ENCODE measurements around the gene OAS2.

The OAS2 gene

DNA sequence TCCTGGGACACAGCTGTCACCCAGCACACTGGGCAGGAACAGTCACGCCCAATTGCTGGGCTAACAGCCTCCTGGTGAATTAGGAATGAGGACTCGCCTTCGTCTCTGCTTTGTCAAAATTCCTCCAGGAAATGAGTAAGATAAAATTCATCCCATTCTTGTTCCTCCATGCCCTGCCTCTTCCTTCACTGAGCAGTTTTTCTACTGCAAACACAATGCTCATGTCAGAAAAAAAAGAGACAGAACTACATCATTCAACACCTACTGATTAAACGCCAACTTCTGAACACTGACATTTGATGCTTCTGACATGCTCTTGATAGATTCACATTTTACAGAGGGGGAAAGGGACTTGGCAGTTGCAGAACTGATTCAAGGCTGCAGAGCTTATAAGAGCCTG is 40.7 kb downstream of the OAS2 start:
- no peak for DNase-seq (ENCODE audit: low spot score)

DNA sequence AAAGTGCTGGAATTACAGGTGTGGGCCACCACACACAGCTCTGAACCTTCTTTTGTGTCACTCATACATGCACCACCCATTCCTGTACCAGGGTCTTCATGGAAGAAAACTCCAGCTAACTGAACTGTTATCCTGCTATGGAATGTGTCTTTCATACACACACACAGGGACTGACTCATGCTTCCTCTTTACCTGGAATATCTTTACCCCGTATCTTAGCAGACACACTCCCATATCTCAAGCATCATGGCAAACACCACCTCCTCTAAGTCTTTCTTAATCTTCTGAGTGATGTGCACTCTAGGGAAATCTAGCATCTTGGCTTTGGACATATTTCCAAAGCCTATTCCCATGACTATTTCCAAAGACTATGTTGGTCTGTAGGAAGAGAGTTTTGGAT is 43.2 kb downstream of the OAS2 start:
- DNase-seq (ENCODE audit: low spot score): no peak

DNA sequence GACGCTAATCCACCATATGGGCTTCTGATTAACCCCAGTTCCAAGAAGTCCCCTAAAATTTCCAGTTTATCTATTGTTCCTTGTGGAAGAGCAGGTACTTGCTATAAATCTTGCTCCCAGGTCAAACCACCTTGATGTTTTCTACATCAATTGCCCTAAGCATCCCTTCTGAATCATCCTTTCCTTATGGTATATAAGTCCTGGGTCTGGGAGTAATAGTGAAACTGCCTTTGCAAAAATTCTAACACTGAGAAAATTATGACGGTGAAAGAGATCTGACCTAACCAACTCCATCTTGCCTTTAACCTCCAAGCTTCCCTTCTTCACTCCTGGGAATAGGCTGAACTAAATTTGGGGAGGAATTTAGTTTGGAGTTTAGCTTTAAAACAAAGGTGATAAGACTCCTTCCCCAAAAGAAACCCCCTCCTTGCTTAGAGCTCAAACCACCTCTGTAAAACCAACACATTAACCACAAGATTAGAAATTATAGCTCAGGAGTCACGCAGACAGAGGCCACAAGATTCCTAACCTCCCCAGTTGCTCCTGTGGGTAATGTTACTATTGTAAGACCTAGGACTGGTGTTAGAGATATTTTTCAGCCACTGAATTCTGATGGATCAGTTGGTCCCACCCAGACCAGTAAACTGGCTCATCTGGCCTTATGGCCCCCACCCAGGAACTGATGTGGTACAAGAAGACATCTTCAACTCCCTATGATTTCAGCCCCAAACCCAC is 44.4 kb downstream of the OAS2 start:
- no peak for DNase-seq (ENCODE audit: low spot score)

DNA sequence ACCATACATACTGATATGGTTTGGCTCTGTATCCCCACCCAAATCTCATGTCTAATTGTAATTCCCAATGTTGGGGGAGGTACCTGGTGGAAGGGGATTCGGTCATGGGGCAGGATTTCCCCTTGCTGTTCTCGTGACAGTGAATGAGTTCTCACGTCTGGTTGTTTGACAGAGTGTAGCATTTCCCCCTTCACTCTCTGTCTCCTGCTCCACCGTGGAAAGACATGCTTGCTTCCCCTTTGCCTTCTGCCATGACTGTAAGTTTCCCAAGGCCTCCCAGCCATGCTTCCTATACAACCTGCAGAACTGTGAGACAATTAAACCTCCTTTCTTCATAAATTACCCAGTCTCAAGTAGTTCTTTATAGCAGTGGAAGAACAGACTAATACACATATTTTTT is 49.4 kb downstream of the OAS2 start:
- DNase-seq (ENCODE audit: low spot score): no peak

DNA sequence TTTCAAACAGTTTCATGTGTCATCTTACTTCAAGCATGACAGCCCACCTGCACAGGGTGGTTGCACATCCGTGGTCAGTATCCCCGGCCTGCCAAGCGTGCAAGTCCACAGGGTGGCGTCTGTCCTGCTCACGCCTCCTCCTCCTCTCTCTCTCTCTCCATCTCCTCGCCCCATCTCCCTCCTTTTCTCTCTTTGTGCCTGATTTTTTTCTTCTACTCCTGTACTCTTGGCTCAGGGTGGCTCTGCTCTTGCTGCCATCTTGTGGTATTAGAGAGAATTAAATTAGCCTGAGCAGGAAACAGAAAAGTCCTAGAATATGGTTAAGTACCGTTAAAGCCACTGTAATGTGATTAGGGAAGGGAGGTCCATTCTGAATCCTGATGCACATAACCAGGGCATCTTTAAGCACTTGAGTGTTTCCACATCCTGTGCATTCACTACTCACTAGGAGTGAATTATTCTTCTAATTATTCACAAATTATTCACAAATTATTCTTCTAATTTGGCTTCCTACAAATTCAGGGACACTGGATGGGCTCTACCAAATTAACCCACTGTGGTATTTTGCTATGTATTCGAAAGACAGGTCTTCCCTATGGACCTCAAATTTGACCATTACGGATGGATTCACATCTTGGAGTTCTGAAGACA is 52.7 kb downstream of the OAS2 start:
- DNase-seq (ENCODE audit: low spot score): peak; percentile 71

DNA sequence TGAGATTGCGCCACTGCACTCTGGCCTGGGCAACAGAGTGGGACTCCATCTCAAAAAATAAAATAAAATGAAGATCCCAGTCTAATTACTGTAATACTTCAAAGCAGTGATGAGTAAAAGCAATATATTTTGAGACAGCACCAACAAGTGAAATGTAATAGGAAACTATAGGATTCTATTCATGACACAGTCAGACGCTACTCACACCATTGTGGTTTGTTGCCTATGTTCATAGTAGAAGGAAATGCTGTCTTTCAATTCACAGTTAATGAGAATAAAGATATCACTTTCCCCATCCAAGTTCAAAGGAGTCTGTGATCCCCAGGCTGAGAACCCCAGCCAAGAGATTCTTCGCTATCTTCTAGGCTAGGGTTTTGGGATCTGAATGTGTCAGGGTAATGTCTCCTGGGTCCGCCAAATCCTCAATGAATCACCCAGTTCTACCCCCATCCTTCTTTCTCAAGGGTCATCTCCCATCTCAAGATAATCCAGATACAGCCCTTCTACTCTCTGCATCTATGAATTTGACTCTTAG is 61.7 kb downstream of the OAS2 start:
- DNase-seq (ENCODE audit: low spot score): no peak

DNA sequence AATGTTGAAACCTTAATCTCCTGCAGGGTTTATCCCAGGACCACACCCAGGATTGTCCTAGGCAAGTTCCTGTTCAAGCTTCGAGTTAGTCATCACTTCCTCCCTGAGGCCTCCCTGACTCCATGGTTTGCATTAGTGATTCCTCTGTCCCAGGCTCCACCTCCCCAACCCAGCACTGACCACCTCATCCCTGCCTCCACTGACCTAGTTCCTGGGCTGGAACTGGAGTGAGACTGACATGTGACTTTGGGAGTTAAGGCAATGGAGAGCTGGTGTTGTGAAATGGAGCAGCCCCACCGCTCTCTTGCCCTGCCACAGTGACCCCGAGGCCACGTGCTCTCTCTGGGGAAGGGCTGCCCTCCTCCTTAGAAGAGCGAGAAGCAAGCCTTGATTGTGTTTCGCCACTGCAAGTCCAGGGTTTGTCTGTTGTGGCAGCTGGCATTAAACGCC is 62.4 kb downstream of the OAS2 start:
- no peak for DNase-seq (ENCODE audit: low spot score)

DNA sequence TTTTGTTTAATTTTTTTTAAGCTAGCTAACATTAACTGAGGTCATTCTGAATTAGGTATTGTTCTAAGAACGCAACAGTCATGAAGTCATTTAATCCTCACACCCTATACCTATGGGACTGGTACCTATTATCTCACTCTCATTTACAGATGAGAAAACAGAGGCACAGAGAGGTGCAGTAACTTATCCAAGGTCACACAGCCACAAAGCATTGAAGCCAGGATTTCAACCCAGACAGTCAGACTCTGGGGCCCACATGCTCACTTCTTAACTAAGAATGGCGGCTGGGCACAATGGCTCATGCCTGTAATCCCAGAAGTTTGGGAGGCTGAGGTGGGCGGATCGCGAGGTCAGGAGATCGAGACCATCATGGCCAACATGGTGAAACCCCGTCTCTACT is 63.2 kb downstream of the OAS2 start:
- no peak for DNase-seq (ENCODE audit: low spot score)

DNA sequence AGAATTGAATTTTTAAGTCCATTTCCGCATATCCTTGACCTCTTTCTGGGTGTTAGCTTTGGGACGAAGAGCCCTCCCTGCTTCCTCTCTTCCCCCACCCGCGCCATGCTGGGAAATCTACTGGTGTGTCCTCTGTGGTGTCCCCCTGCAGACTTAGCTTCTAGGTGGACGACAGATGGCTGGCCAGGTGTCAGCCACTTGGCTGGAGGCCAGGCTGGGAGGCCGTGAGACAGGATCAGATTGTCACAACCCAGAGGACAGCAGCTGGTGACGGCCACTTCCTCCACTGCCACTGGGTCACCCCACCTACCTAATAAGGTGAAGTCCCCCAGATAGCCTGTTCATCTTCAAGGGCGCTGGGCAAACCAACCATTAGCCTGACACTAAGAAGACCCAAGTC is 64.9 kb downstream of the OAS2 start:
- DNase-seq (ENCODE audit: low spot score): no peak

DNA sequence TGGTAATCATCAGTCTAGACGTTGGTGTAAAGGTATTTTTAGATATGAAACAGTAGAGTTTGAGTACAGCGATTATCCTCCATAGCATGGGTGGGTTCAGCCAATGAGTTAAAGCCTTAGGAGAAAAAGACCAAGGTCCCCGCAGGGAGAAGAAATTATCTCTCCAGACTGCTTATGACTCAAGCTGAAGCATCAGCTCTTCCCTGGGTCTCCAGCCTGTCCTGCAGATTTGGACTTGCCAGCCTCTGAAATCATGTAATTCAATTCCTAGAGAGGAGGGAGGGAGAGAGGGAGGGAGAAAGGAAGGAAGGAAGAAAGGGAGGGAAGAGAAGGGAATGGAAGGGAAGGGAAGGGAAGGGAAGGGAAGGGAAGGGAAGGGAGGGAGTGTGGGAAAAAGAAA is 66.2 kb downstream of the OAS2 start:
- DNase-seq (ENCODE audit: low spot score): no peak

DNA sequence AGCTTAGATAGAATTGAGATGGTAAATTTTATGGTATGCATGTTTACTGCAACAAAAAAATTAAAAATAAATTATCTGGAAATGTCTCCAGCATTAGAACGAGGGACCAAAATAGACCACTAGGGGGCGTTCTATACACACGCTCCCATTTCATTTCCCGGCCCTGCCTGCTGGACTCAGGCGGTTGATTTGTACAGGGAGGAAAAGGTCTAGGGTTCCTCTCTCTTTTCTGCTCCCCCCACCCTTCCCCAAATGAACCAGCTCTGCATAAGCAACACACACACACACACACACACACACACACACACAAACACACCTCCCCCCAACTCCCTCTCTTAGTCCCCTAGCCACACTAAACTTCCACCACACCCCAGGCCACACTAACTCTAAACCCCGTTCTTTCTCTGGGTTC is 70.4 kb downstream of the OAS2 start:
- peak; percentile 83 for DNase-seq (ENCODE audit: low spot score)

DNA sequence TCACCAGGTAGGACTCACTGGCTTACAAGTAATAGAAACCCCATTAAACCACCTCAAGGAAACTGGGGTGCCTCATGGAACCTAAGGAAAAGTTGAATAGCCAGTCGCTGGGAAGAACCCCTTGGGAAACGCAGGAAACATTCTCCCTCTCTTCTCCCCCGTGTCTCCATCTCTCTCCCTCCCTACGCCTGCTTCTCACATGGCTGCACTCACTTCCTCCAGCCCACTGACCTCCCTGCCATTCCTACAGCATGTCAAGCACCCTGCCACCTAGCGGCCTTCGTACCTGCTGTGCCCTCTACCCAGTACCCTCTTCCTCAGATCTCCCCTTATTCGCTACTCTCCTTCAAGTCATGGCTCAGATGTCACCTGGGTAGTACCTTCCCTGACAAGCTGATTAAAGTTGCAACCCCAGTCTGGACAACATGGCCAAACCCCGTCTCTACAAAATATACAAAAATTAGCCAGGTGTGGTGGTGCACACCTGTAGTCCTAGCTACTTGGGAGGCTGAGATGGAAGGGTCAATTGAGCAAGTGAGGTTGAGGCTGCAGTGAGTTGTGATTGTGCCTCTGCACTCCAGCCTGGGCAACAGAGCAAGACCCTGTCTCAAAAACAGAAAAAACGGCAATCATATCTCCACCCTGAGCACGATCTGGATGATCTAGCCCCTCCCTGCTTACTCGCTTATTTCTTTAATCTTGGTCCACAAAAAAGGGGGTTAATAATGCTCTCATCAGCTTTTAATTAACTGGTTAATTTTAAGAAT is 71.8 kb downstream of the OAS2 start:
- DNase-seq (ENCODE audit: low spot score): no peak

DNA sequence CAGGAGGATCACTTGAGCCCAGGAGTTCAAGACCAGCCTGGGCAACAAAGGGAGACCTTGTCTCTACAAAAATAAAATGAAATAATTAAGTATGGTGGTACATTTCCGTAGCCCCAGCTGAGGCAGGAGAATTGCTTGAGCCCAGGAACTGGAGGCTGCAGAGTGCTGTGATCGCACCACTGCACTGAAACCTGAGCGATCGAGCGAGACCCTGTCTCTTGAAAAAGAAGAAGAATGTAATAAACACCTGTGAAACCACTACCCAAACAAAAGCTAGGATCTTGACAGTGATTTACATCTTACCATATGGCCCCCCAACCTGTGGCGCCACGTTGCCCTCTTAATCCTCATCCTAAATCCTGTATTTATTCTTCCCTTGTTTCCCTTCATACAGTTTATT is 72.5 kb downstream of the OAS2 start:
- DNase-seq (ENCODE audit: low spot score): no peak

DNA sequence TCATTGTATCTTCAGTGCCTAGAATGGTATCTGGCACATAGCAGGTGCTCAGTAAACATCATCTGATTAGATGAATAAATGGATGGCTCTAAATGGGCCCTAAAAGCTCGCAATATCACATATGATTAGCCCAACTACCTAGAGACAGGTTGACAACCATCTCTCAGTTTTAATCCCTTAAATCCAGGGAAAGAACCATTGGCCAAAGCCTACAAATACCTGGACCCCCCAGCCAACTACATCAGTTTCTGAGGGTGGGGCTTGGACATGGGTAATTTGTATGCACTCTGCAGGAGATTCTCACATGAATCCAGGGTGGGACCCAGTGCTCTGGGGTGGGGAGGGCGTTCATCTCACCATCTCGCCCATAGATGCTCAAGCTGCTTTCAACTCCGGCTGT is 73.4 kb downstream of the OAS2 start:
- DNase-seq (ENCODE audit: low spot score): no peak

DNA sequence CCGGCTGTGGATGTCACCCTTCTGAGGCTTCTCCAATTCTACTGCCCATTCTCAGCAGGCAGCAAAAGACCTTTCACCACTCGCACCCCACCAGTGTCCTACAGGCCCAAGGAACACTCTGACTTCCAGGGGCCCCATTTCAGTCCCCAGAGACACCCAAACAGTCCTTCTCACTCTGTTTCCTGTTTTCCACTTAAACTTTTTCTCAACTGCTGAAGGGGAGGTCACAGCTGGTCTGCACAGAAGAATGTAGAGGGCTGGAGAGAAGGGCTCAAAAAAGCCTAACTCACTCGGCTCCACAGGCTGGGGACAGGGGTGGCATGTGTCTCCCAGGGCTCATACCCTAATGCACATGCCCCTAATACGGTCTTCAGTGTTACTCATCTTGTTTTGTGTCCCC is 74.0 kb downstream of the OAS2 start:
- no peak for DNase-seq (ENCODE audit: low spot score)

DNA sequence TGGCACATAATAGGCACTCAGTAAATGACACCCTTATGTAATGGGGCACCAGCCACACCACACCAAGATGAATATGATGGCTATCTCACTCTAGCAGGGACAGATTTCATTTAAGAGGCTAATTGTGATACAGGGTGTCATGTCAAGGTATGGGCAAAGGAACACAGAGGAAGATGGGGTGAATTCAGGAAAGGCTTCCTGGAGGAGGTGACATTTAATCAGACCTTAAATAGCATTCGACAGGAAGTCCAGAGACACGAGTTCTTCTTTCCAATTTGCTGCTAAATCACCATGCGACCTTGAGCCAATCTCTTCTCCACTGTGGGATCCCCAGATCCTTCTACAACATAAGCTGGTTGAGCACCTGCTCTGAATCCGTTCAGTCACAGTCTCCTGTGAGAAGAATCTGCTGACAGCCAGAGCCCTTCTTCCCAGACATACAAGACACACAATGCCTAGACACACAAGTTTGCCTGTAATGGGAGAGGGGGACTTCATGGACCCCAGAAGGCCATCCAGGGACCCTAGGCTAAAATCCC is 76.7 kb downstream of the OAS2 start:
- no peak for DNase-seq (ENCODE audit: low spot score)

DNA sequence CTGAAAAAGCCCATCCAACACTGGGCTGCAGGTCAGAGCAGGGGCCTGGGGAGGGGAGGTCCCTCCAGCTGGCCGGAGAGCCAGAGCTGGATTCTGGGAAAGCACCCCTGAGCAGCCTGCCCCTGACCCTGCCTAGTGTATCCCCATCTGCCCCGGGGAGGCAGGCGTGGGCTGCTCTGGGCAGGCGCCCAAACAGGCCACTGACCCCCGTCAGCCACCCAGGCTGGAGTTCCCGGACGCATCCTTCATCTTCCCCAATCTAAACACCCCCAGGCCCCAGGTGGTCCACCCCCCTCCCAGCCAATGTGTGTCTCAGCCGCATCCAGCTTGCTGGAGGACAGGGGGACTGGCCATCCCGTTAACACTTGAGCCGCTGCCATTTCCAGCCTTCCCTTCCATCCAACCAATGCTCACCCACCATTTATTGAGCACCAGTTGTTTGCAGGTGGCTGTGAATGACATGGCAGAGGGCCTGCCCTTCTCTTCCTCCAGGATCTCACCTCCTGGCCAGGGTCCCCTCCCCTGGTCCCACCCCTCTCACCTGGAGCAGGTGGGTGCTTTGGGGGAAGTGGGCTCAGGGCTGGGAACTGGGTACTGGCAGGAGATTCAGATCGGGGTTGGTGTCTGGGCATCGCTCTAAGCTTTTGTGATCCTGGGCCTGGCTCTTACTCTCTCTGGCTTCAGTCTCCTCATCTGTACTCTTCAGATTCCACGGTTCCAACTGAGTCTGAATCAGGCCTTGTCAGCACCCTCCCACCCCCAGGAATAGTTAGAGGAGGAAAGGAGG is 77.5 kb downstream of the OAS2 start:
- no peak for DNase-seq (ENCODE audit: low spot score)

DNA sequence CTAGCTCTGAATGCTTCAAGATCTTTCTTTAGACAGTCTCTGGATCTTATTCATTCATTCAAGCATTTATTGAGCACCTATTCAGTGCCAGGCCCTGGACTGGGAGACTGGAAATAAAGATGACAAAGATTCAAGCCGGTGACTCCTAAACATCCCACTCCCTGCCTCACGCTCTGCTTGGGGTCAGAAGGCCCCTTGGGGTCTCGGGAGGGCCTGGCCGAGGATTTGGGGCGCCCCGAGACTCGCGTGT is 78.0 kb downstream of the OAS2 start:
- DNase-seq (ENCODE audit: low spot score): no peak

DNA sequence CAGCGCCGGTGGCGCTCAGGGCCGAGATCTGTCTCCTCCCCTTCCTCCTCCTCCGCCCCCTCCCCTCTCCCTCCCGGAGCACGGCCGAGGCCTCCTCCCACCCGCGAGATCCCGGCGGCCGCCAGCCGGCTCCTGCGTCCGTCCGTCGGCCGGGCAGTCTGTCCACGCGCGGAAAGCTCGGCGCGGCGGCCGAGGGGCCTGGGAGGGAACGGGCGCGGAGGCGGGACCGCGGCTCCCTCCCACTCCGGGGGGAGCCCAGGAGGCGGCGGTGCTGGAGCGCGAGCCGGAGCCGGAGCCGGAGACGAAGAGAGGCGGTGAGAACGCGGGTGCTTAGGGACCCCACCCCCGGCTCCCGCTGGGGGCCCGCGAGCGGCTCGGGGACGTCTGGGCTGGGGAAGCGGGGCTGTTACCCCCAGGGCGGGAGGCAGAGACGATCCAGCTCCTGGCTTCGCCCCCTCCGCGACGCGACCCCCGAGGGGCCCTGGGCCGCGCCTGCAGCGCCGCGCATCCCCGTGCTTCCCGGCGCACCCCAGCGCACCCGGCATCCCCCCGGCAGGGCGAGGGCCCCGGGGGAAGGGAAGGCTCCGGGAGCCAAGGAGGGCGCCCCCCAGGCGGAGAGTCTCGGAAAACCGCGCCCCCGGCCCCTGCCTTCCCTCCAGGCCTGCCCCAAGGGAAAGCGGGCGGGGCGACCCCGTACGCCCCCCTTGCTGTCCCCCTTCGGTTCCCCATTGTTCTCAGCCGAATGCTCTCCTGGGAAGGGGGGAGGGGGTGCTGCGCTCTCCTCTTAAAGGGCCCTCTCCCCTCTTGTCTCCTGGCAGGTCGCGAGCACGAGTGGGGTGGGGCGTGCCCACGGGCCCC is 78.5 kb downstream of the OAS2 start, which contains the start of gene DTX1:
DTX1 (plus strand) TSS at position 100 of the 858 bp plus-strand sequence. CDS start 1,463 bp downstream, outside the sequence.
- DNase-seq (ENCODE audit: low spot score): peak; percentile 57

DNA sequence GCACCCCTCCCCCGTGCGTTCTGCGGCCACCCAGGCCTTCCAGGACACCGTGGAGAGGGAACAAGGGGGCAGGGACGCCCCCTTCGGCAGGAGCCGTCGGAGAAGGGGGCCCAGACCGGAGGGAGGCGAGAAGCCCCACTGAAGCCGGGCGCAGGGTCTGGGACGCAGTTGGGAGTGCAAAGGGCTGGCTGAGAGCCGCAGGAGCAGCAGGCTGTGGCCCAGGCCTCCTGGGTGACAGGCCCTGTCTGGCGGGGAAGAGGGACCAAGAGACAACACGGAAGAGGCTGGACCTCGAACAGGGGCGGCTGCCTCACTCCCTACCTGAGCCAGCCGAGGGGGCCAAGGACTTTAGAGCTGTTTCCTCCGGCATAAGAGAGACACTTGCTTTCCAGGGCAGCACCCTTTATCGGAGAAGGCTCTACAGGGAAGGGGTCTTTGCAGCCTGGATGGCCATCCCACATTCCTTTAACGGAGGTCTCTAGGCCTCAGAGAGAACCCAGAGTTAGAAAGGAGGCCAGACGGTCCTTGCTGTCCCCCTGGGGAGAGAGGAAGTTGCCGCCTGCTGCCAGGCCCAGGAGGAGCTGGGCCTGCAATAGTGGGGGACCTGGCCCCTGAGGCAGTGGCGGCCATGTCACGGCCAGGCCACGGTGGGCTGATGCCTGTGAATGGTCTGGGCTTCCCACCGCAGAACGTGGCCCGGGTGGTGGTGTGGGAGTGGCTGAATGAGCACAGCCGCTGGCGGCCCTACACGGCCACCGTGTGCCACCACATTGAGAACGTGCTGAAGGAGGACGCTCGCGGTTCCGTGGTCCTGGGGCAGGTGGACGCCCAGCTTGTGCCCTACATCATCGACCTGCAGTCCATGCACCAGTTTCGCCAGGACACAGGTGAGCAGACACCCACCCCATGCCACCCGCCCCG is 79.5 kb downstream of the OAS2 start:
- DNase-seq (ENCODE audit: low spot score): no peak
